Loucy (cell line): Measurements from ENCODE around the gene CFAP157.

Experiments
- EZH2phosphoT487 ChIP-seq: fragments of 200-600 bp; IDR thresholded peaks from 2 replicates; pipeline ENCODE4 v1.6.1; 2018; ENCODE audit warnings: antibody characterized with exemption, mild to moderate bottlenecking, moderate library complexity, borderline replicate concordance
- TF ChIP-seq, protein P1 (sequence below): fragments of 200-600 bp; sonication (generic); conservative IDR thresholded peaks from 2 replicates; pipeline ENCODE4 v1.5.1; 2014; ENCODE audit warnings: mild to moderate bottlenecking, antibody characterized with exemption, low read length

DNA sequence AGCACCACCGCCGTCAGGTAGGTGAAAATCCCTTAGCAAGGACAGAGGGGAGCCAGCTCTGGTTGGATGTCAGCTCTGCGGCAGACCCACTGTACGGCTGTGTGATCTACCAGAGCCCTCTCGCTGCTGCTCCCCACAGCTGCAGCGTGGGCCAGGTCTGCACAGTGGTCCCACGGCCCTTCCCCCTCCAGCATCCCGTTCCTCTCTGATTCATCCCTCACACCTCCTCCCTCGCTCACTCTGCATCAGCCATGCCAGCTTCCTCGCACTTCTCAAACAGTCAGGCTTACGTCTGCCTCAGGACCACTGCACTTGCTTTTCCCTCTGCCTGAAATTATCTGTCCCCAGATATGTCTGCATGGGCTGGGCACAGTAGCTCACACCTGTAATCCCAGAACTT is 26.6 kb upstream of the CFAP157 start:
- TF ChIP-seq, protein P1, sequence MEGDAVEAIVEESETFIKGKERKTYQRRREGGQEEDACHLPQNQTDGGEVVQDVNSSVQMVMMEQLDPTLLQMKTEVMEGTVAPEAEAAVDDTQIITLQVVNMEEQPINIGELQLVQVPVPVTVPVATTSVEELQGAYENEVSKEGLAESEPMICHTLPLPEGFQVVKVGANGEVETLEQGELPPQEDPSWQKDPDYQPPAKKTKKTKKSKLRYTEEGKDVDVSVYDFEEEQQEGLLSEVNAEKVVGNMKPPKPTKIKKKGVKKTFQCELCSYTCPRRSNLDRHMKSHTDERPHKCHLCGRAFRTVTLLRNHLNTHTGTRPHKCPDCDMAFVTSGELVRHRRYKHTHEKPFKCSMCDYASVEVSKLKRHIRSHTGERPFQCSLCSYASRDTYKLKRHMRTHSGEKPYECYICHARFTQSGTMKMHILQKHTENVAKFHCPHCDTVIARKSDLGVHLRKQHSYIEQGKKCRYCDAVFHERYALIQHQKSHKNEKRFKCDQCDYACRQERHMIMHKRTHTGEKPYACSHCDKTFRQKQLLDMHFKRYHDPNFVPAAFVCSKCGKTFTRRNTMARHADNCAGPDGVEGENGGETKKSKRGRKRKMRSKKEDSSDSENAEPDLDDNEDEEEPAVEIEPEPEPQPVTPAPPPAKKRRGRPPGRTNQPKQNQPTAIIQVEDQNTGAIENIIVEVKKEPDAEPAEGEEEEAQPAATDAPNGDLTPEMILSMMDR: no peak
- no peak for TF ChIP-seq EZH2phosphoT487
